GM11168 (cell line): ENCODE measurements around the gene CHTF18.
"Not testable (repeated sequence)": the region's sequence is repeated elsewhere in the genome, so short reads cannot be mapped to it uniquely, and the experiment has no call there.

Experiments
- in situ Hi-C: fragments of 300-500 bp; cut with MboI; formaldehyde crosslinking; loops from one replicate; pipeline ENCODE4 v1.12.0; 2022; ENCODE audit warnings: low sequenced_read_pairs; ENCODE audit not compliant: unreplicated experiment

The CHTF18 gene

DNA sequence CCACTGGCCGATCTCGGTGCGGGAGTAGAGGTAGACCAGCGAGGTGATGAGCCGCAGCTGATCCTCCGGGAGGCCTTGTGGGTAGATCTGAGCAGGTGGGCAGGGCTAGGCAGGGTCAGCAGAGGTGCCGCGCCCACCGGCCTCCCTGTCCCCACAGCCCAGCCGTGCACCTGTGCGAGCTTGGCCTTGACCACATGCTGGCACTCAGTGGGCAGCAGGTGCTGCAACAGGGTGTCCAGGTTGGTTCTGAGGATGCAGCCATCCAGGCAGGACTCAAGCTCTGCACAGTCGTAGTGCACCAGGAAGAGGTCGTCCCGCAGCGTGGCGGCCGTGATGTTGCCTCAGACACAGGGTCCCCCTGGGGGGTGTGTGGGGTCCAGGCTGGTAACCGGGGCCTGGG is 15.5 kb upstream of the CHTF18 start:
- in situ Hi-C loops, result no loop called here

DNA sequence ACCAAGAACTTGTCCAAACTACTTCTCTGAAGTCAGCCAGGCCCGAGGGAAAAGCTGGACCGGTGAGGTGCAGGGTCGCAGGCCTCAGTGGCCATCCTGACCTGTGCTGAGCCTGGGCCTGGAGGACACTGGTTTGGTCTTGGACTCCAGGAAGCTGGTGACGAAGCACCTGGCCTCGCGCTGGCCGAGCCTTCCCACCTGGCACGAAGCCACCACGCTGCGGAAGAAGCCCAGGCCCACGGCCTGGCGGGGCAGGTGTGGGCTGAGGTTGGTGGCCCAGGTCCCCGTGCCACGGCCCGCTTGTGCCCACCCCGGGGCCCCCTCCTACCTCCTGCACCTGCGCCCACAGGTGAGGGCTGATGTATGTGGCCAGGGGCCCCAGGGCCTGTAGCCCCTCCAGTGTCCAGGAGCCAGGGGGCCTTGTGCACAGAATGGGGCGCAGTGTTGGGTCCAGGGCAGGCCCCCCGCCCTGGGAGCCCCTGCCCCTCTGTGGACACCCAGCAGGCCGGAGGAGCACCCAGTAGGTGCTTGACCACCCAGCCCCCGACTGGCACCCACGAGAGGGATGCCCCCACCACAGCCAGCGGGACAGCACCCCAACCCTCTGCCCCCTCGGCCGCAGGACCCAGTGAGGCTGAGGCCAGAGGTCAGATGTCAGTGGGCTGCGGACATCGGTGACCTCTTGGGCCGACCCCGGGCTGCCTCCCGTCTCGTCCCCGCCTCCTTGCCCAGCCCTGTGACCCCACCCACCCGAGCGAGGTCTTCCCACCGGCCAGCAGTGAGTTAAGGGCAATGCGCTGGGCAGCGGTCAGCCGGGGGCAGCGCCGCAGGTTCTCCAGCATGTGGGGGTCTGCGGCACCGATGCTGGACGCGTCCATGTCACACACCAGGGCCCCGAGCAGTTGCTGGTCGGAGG is 14.1 kb upstream of the CHTF18 start:
- in situ Hi-C loops, result no loop called here

DNA sequence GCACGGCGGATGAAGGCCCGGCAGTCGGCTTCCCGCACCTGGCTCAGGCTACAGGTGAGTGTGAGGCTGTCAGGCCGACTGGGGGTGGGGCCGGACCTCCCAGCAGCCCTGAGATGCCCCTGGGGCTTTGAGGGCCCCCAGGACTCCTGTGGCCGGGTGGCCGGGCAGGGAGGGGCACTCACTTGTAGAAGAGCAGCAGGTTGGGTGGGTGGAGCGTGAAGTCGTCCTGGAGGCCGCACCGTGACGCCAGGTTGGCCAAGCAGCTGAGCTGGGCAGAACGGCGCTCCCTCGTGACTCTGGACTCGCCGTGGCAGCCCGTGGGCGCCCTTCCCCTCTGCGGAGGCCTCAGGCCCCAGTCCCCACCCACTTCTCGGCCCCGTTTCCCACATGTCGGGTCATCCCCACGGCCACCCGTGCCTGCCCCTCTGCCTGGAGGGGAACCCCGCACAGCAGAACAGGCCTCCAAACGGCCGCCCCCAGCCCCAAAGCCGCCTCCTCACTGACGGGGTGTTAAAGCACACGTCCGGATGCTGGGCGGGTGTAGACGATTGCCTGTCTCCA is 13.1 kb upstream of the CHTF18 start:
- in situ Hi-C loops, result no loop called here

DNA sequence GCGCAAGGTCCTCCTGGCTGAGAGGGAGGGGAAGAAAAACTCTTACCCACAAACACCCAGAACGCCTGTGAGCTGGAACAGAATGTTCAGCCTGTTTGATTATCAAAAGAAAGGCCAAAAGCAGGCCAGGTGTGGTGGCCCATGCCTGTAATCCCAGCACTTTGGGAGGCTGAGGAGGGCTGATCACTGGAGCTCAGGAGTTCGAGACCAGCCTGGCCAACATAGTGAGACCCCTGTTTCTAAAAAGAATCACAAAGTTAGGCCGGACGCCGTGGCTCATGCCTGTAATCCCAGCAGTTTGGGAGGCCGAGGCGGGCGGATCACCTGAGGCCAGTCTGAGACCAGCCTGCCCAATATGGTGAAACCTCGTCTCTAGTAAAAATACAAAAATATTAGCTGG is 12.1 kb upstream of the CHTF18 start:
- in situ Hi-C loops, result not testable (repeated sequence)

DNA sequence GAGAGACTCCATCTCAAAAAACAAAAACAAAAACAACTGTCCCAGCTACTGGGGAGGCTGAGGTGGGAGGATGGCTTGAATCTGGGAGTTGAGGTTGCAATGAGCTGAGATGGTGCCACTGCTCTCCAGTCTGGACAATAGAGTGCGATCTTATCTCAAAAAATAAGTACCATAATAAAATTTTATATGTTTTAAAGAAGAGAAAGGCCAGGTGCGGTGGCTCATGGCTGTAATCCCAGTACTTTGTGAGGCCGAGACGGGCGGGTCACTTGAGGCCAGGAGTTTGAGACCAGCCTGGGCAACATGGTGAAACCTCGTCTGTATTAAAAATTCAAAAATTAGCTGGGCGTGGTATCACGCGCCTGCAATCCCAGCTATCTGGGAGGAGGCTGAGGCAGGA is 11.6 kb upstream of the CHTF18 start:
- in situ Hi-C loops, result no loop called here

DNA sequence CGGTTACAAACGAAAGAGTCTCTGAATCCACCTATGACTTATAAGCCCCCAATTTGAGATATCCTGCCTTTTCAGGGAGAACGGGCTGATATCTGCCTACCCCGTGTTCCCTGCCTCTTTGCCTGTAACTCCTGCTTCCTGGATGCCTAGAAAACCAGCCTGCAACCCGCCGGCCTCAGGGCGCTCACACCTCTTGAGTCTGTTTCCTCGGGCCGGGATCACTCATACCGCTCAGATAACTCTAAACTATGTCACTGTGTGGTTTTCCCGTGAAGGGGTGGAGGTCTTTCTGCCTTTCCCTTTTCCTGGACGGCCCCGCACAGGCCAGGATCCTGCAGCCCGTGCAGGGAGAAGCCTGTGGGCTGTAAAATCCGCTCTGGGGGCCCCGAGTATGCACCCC is 10.6 kb upstream of the CHTF18 start:
- in situ Hi-C loops, result no loop called here

DNA sequence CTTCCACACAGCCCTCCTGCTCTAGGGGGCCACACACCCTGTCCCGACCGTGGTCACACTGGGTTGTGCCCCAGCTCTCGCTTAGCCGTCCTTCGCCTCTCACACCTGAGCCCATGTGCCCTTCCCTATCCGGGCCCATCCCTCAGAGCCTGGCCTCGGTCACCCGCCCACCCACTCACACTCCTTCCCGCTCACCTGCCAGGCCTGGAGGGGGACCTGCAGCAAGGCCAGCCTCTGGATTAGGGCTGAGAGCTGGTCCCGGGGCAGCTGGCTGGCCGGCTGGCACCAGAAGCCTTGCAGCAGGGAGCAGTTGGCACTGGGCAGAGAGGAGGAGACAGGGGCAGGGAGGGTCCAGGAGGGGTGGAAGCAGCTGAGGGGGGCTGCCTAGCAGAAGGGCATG is 10.0 kb upstream of the CHTF18 start:
- in situ Hi-C loops, result no loop called here

DNA sequence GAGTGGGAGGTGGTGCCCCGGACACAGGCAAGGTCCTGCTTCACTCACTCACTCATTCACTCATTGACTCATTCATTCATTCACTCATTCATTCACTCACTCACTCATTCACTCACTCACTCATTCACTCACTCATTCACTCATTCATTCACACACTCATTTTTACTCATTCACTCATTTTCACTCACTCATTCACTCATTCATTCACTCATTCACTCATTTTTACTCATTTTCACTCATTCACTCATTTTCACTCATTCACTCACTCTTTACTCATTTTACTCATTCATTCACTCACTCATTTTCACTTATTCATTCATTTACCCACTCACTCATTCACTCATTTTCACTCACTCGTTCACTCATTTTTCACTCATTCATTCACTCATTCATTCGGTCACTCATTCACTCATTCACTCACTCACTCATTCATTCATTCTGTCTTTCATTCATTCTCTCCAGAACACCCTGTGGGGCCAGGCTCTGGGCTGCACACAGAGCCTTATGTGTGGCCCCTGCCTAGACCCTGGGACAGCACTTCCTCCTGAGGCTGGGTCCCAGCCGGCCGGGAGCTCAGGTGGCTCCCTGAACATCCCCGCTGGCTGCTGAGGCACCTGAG is 9.4 kb upstream of the CHTF18 start:
- in situ Hi-C loops, result no loop called here

DNA sequence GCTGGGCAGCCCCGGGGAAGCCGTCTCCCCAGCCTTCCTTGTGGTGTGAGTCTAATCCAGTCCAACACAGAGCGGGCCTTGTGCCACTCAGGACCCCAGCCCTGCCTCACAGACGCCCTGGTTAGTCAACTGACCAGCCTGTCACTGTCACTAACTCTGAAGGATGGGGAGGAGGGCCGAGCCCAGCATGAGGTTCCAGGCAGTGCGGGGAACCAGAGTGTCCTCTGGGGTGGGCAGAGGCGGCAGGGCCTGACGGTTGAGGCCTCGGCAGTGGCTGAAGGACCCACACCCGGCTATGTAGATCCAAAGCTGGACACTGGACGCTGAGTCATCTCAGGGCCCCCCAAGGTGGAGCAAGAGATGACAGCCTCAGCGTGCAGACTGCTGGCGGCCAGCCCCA is 8.9 kb upstream of the CHTF18 start:
- in situ Hi-C loops, result no loop called here

DNA sequence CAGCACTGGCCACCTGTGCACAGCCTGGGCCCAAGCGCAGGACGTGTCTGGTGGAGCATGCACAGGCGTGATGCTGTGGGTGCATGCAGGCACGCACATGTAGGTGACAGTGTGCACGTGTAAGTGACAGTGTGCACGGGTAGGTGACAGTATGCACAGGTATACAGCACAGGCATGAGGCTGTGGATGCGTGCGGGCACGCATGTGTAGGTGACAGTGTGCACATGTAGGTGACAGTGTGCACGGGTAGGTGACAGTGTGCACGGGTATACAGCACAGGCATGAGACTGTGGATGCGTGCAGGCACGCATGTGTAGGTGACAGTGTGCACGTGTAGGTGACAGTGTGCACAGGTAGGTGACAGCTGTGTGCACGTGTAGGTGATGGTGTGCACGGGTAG is 8.1 kb upstream of the CHTF18 start:
- in situ Hi-C loops, result no loop called here

DNA sequence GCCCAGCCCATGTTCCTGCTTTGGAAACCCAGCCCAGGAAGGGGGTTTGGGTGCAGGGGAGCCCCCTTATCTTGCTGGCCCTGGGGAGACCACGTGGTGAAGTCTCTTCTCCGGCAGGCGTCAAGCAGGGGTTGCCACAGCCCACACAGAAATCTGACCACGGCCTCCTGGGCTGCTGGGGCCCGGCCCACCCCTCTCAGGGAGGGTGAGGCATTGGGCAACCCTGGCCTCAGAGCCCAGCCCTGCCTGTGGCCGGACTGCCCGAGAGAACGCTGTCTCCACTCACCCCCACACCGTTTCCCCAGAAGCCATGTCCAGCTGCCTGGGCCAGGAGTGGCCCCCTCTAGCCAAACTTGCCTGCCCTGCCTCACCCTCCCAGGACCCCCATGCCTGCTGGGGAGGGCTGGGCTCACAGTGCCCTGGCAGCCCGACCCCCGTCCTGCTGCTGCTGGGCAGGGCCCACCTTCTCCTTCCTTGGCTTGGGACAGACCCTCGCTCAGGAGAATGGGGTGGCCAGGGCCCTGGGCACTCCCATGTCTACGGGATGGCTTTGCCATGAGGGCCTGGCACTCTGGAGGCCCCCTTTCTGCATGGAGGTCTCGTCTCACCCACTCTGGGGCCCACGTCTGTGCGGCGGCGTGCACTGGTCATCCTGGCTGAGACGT is 6.9 kb upstream of the CHTF18 start:
- in situ Hi-C loops, result no loop called here

DNA sequence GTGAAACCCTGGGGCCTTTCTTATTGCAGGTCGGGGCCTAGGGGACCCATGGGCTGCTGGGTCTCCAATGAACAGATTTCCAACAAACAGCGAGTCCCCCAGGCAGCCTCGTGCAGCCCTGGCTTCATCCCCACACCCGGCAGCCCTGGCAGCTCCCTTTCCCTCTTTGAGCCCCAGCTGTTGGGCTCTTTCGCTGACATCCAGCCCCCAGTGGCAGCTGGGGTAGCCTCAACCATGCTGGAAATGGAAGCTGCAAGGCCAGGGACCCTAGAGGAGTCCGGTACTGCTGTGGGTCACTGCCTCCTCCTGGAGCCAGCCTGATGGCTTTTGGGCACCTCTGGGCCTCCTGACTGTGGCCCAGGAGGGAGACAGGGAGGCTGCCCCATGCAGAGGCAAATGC is 6.2 kb upstream of the CHTF18 start:
- in situ Hi-C loops, result no loop called here

DNA sequence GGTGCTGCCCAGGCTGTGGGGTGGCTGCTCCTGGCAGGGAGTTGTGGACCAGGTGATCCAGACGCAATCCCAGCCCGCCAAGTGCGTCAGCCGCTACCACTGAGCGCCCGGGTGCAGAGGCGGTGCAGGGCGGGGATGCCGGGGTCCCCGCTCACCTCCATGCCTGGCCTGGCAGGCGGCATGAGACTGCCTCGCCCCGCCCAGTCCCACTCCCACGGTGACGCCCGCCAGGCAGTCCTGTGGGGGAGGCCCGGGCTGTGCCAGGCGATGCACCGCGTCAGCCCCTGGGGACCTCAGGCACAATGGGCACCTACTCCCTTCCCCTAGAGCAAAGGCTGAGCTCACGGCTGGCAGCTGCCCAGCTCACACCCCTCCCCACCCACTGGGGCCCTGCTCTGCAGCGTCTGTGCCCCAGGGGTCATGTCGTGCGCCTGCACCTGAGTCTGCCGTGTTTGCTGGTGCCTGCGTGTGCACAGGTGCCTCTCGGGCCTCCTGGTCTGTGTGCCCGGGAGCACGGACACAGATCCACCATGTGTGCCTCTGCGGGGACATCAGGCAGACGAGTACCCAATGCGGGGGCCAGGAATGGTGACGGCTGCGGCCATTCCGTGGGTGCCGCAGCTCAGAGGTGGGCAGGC is 5.5 kb upstream of the CHTF18 start:
- in situ Hi-C loops, result no loop called here

DNA sequence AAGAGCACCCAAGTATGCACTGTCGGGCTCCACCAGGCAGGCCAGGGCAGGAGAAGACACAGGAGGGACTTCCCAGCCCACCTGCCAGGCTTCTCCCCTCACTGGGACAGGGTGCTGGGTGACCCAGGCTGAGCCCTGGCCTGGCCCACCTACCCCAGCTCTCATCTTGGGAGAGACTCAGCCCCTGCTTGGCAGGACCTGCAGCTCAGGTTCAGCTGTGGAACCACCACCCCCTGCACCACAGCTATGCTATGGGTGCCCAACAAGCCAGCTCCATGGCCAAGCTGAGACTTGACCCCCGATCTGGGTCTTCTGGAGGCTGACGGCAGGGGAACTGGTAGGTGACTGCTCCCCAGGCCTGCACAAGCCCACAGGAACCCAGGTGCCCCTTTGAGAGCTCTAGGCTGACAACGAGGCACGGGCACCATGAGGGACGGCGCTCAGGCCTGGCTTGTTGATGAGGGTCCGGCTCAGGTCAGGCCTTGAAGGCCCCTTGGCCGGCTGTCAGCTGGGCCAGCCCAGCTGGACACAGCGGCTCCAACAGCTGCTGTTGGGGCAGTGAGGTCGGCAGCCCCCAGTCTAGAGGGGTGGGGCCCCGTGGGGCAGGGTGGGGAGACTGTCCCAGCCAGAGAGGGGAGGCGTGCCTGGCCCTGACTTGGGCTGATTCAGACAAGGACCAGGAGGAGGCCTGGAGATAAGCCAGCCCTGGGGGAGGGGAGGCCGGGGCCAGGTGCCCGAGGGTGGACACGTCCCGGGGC is 4.8 kb upstream of the CHTF18 start:
- in situ Hi-C loops, result no loop called here

DNA sequence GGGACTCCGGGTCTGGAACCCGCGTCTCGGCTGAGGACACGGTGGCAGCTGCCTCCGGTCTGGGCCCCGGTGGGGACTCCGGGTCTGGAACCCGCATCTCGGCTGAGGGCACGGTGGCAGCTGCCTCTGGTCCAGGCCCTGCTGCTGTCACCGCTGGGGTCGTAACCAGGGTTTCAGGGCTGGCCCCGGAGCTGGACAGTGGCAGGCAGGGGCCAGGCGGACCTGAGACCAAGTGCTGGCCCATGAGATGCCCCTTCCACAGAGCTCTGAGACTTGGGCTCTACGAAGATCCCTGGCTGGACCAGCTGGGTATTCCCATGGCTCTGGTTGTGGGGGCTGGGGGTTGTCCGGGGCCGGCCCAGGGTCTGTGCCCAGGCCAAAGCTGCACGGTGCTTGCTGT is 4.0 kb upstream of the CHTF18 start:
- in situ Hi-C loops, result no loop called here

DNA sequence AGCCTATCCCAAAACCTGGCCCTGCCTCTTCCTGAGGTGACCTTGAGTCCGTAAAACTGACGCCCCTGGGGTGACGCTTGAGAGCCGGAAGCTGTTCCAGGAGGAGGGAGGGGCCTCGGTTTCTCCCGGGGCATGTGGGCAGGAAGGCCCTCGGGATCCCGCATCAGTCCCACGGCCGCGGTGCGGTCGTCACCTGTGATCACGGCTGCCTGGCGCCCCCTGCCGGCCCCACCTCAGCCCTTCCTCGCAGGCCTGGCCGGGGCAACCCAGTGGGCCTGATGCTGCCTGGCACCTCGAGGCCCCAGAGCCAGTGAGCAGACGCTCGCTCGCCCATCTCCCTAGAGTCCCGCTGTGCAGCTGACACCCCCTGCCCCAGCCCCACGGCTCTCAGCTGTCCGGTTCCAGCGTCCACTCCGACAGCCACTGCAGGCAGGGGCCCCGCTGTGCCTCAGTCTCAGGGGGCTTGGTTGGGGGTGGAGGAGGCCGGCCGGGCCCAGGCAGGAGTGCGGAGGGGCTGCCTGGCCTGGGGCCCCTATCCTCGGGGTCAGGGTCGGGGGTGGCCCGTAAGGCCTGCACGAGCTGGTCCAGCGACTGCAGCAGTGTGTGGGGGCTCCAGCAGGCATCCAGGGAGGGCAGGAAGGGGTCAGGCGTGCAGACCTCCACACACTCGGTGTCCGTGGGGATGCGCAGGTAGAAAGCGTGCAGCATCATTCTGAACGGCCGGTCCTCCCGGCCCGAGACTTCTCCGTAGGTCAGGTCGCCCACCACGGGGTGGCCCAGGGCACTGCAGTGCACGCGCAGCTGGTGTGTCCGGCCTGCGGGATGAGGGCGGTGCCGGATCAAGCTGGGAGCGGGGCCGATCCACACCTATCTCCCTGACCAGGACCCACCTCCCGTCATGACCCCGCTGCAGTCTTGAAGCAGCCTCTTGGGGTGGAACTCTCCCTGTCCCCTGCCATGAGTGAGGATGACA is 2.6 kb upstream of the CHTF18 start:
- in situ Hi-C loops, result loop anchor here (5.0 kb wide), 1 partner anchor 74 kb away; no protein-coding TSS in a partner anchor

DNA sequence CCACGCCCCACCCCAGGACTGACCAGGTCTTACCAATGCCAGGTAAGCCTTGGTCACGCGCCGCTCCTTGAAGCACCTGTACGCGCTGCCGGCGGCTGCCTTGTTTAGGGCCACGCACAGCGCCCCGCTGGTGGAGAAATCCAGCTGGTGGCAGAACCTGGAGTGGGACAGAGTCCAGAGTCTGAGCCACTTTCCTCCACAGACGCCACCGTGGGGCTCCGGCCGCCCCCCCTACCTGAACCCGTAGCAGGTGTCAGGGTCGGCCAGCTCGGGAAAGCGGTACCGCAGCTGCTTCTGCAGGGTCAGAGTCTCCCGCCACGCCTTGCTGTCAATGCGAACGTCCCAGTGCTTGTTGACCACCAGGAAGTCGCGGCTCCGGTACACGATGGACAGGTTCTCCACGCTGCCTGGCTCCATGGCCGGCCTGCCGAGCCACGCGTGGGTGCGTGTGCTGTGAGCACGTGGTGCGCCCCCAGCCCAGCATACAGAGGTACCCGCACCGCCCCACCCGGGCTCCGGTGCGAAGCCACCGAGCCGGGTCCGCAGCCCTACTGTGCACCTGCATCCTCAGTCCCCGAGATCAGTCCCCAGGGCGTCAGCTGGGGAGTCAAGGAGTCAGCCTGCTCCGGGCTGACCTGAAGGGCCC is 976 bp upstream of the CHTF18 start:
- in situ Hi-C loops, result loop anchor here (5.0 kb wide), 1 partner anchor 75 kb away; no protein-coding TSS in a partner anchor

DNA sequence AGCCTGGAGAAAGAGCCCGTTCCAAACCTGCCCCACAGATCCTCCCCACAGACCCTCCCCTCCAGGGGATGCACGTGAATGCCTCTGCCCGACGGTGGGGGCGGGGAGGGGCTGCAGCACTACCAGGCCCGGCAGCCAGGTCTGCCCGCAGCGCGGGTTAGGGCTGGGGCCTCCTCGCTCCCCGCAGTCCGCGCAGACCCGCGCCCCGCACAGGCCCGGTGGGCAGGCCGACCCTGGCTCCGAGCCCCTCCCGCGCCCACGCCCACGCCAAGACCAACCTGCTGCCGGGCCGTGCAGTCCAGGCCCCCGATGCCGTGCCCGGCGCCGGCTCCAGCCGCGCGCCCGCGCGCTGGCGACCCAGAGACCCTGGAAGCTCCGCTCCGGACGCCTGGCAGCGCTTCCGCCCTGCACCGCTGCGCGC is 432 bp upstream of the CHTF18 start, which contains the start of gene RPUSD1:
TSS of gene RPUSD1 (minus strand) at position 404 of the 421 bp plus-strand sequence. CDS start 644 bp downstream, outside the sequence.
- in situ Hi-C loops, result loop anchor here (5.0 kb wide), 1 partner anchor 76 kb away; no protein-coding TSS in a partner anchor
